Neural progenitor cell (in vitro differentiated cells): ENCODE data around the gene EXD3. TPM values are rescaled to one million over a fixed set of nuclear protein-coding genes. Genes with fewer than 3 reads are reported as not detected.

Experiments used
- DNase-seq: peaks from one replicate; pipeline ENCODE4 v3.0.0-alpha.2; 2016; ENCODE audit warnings: low spot score
- H2AFZ ChIP-seq: fragments of 200-600 bp; sonication (generic); replicated peaks from 2 replicates; pipeline ENCODE4 v1.6.1; 2016; ENCODE audit warnings: antibody characterized with exemption
- H3F3A ChIP-seq: fragments of 200-600 bp; sonication (generic); 2 replicates; pipeline ENCODE4 v1.6.1; 2016; ENCODE audit warnings: antibody characterized with exemption, low read depth
- H3K27ac ChIP-seq: fragments of 200-600 bp; sonication (generic); 2 replicates; pipeline ENCODE4 v1.5.1; 2016; ENCODE audit warnings: mild to moderate bottlenecking
- H3K27me3 ChIP-seq: fragments of 200-600 bp; sonication (generic); 2 replicates; pipeline ENCODE4 v1.6.1; 2016; ENCODE audit warnings: mild to moderate bottlenecking, moderate library complexity
- H3K36me3 ChIP-seq: fragments of 200-600 bp; sonication (generic); 2 replicates; pipeline ENCODE4 v1.5.1; 2016
- H3K4me1 ChIP-seq: fragments of 200-600 bp; sonication (generic); 2 replicates; pipeline ENCODE4 v1.6.1; 2016; ENCODE audit warnings: mixed run types
- H3K4me2 ChIP-seq: fragments of 200-600 bp; sonication (generic); 2 replicates; pipeline ENCODE4 v1.6.1; 2016
- H3K4me3 ChIP-seq: fragments of 200-600 bp; sonication (generic); 2 replicates; pipeline ENCODE4 v1.5.1; 2016
- H3K79me2 ChIP-seq: fragments of 200-600 bp; sonication (generic); 2 replicates; pipeline ENCODE4 v1.6.1; 2016; ENCODE audit warnings: low read depth
- H3K9ac ChIP-seq: fragments of 200-600 bp; sonication (generic); 2 replicates; pipeline ENCODE4 v1.6.1; 2016
- H3K9me3 ChIP-seq: fragments of 200-600 bp; sonication (generic); 2 replicates; pipeline ENCODE4 v1.5.1; 2016; ENCODE audit warnings: low read depth
- H4K20me1 ChIP-seq: fragments of 200-600 bp; sonication (generic); 2 replicates; pipeline ENCODE4 v1.6.1; 2016; ENCODE audit warnings: low read depth
- H3K27ac Mint-ChIP-seq: 3 replicates; pipeline ENCODE4 v1.8.0; 2021; ENCODE audit warnings: mixed read lengths
- H3K27me3 Mint-ChIP-seq: 2 replicates; pipeline ENCODE4 v1.8.0; 2022; ENCODE audit warnings: low read depth, mild to moderate bottlenecking, inconsistent platforms, moderate library complexity, mixed read lengths; ENCODE audit not compliant: insufficient read depth
- H3K36me3 Mint-ChIP-seq: 3 replicates; pipeline ENCODE4 v1.8.0; 2021; ENCODE audit warnings: mixed read lengths
- H3K4me1 Mint-ChIP-seq: 3 replicates; pipeline ENCODE4 v1.8.0; 2021; ENCODE audit warnings: mixed read lengths
- H3K4me3 Mint-ChIP-seq: 3 replicates; pipeline ENCODE4 v1.8.0; 2021; ENCODE audit warnings: mild to moderate bottlenecking, moderate library complexity, mixed read lengths
- H3K9me3 Mint-ChIP-seq: 3 replicates; pipeline ENCODE4 v1.8.0; 2020; ENCODE audit warnings: mixed read lengths
- CTCF ChIP-seq: fragments of 200-600 bp; sonication (generic); IDR thresholded peaks from 2 replicates; pipeline ENCODE4 v1.5.1; 2017; ENCODE audit warnings: antibody characterized with exemption, mild to moderate bottlenecking
- EZH2 ChIP-seq: fragments of 200-600 bp; sonication (generic); IDR thresholded peaks from 2 replicates; pipeline ENCODE4 v1.6.1; 2017; ENCODE audit warnings: antibody characterized with exemption, mild to moderate bottlenecking, moderate library complexity
- EZH2phosphoT487 ChIP-seq: fragments of 200-600 bp; sonication (generic); IDR thresholded peaks from 2 replicates; pipeline ENCODE4 v1.6.1; 2017; ENCODE audit warnings: antibody characterized with exemption
- total RNA-seq: library from RNA; depleted of rRNA; stranded (reverse); fragments of >200 nt; gene quantifications from 2 replicates; pipeline ENCODE4 v1.2.3, GENCODE V29; 2015; ENCODE audit warnings: low replicate concordance

The EXD3 gene
- total RNA-seq, 1 donor from 2014 or later: 4.7 TPM

GRCh38 chr9:137299938-137300337 is 123.0 kb downstream of the EXD3 start:
- Mint-ChIP-seq H3K36me3 (peaks cover 3% of the 10 kb centered on the region), H3K27me3 (peaks cover 9% of the 10 kb centered on the region), H3K4me1 (peaks cover 45% of the 10 kb centered on the region), H3K9me3 (no peaks in the 10 kb centered on the region), H3K4me3 (peak overlapping the region; percentile 98), H3K27ac (peak overlapping the region; percentile 81)
- H3K27me3 ChIP-seq: peaks cover 56% of the 10 kb centered on the region
- peaks cover 71% of the 10 kb centered on the region for H3F3A ChIP-seq
- H3K4me3 ChIP-seq: peak overlapping the region; percentile 83
- no peaks in the 10 kb centered on the region for H3K9me3 ChIP-seq
- peaks cover 57% of the 10 kb centered on the region for H3K4me1 ChIP-seq
- TF ChIP-seq EZH2: no peak
- TF ChIP-seq CTCF: no peak
- no peak for TF ChIP-seq EZH2phosphoT487
- H4K20me1 ChIP-seq: peaks cover 50% of the 10 kb centered on the region
- H2AFZ ChIP-seq: no peak overlapping the region
- H3K79me2 ChIP-seq: peaks cover 18% of the 10 kb centered on the region
- no peak overlapping the region for H3K9ac ChIP-seq
- peak; percentile 59 for DNase-seq
- no peaks in the 10 kb centered on the region for H3K36me3 ChIP-seq
- no peak overlapping the region for H3K27ac ChIP-seq
- H3K4me2 ChIP-seq: peak overlapping the region; percentile 99

DNA sequence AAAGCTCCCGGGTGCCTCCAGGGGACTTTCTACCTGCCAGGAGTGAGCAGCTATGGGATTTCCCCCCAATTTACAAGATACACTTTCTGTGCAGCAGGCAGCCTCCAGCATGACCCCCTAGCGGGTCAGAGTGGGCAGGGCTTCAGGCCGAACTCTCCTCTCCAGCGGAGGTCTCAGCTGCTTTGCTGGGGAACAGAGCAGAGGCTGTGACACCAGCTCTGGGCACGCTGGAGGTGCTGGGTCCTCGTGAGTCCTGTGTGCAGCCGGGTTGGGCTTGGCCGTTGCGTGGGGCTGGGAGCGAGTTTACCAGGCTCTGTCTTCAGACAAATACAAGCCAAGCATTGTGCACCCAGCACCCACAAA is 123.8 kb downstream of the EXD3 start:
- H3K4me3 ChIP-seq: peak overlapping the region; percentile 83
- peaks cover 18% of the 10 kb centered on the region for H3K79me2 ChIP-seq
- peaks cover 49% of the 10 kb centered on the region for H3K4me1 ChIP-seq
- Mint-ChIP-seq H3K4me1 (peaks cover 46% of the 10 kb centered on the region), H3K36me3 (peaks cover 3% of the 10 kb centered on the region), H3K9me3 (peaks cover 2% of the 10 kb centered on the region), H3K4me3 (peak overlapping the region; percentile 80), H3K27me3 (peaks cover 10% of the 10 kb centered on the region), H3K27ac (no peak overlapping the region)
- H3K36me3 ChIP-seq: no peaks in the 10 kb centered on the region
- TF ChIP-seq CTCF (peak; percentile 4), EZH2phosphoT487 (no peak), EZH2 (no peak)
- peak; percentile 74 for DNase-seq
- peak overlapping the region; percentile 99 for H3K4me2 ChIP-seq
- H3K9me3 ChIP-seq: no peaks in the 10 kb centered on the region
- H2AFZ ChIP-seq: no peak overlapping the region
- H3K27me3 ChIP-seq: peaks cover 63% of the 10 kb centered on the region
- no peak overlapping the region for H3K9ac ChIP-seq
- peaks cover 48% of the 10 kb centered on the region for H4K20me1 ChIP-seq
- H3K27ac ChIP-seq: no peak overlapping the region
- peaks cover 76% of the 10 kb centered on the region for H3F3A ChIP-seq

GRCh38 chr9:137298401-137299202 is 124.4 kb downstream of the EXD3 start:
- Histone ChIP-seq H4K20me1 (peaks cover 46% of the 10 kb centered on the region), H3K4me2 (peak overlapping the region; percentile 99), H3F3A (peaks cover 78% of the 10 kb centered on the region), H3K9me3 (no peaks in the 10 kb centered on the region), H3K36me3 (no peaks in the 10 kb centered on the region), H3K4me3 (peak overlapping the region; percentile 83), H3K79me2 (peaks cover 18% of the 10 kb centered on the region), H3K27ac (no peak overlapping the region), H3K27me3 (peaks cover 65% of the 10 kb centered on the region), H2AFZ (no peak overlapping the region), H3K9ac (no peak overlapping the region), H3K4me1 (peaks cover 45% of the 10 kb centered on the region)
- peaks cover 3% of the 10 kb centered on the region for H3K36me3 Mint-ChIP-seq
- DNase-seq: peak; percentile 39
- peaks cover 12% of the 10 kb centered on the region for H3K27me3 Mint-ChIP-seq
- H3K9me3 Mint-ChIP-seq: peaks cover 2% of the 10 kb centered on the region
- H3K4me3 Mint-ChIP-seq: peak overlapping the region; percentile 80
- peaks cover 42% of the 10 kb centered on the region for H3K4me1 Mint-ChIP-seq
- TF ChIP-seq EZH2phosphoT487 (no peak), EZH2 (no peak), CTCF (no peak)
- no peak overlapping the region for H3K27ac Mint-ChIP-seq
